22Rv1 (cell line): ENCODE results near the gene ANKS1B.

Experiments
- H3K27ac ChIP-seq: fragments of 450-650 bp; 2 replicates; pipeline ENCODE4 v1.5.1; 2017
- ZFX ChIP-seq: fragments of 450-650 bp; IDR thresholded peaks from 2 replicates; pipeline ENCODE4 v1.6.1; 2017; ENCODE audit warnings: antibody characterized with exemption, borderline replicate concordance
- TF ChIP-seq, protein P1 (sequence below): fragments of 450-650 bp; IDR thresholded peaks from 2 replicates; pipeline ENCODE4 v1.5.1; 2017; ENCODE audit warnings: mild to moderate bottlenecking

ANKS1B gene

GRCh38 chr12:99005601-99006000 lies 979.1 kb downstream of the ANKS1B start:
- TF ChIP-seq, protein P1, sequence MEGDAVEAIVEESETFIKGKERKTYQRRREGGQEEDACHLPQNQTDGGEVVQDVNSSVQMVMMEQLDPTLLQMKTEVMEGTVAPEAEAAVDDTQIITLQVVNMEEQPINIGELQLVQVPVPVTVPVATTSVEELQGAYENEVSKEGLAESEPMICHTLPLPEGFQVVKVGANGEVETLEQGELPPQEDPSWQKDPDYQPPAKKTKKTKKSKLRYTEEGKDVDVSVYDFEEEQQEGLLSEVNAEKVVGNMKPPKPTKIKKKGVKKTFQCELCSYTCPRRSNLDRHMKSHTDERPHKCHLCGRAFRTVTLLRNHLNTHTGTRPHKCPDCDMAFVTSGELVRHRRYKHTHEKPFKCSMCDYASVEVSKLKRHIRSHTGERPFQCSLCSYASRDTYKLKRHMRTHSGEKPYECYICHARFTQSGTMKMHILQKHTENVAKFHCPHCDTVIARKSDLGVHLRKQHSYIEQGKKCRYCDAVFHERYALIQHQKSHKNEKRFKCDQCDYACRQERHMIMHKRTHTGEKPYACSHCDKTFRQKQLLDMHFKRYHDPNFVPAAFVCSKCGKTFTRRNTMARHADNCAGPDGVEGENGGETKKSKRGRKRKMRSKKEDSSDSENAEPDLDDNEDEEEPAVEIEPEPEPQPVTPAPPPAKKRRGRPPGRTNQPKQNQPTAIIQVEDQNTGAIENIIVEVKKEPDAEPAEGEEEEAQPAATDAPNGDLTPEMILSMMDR = no peak
- no peak for TF ChIP-seq ZFX
- H3K27ac ChIP-seq = no peak overlapping the region

DNA sequence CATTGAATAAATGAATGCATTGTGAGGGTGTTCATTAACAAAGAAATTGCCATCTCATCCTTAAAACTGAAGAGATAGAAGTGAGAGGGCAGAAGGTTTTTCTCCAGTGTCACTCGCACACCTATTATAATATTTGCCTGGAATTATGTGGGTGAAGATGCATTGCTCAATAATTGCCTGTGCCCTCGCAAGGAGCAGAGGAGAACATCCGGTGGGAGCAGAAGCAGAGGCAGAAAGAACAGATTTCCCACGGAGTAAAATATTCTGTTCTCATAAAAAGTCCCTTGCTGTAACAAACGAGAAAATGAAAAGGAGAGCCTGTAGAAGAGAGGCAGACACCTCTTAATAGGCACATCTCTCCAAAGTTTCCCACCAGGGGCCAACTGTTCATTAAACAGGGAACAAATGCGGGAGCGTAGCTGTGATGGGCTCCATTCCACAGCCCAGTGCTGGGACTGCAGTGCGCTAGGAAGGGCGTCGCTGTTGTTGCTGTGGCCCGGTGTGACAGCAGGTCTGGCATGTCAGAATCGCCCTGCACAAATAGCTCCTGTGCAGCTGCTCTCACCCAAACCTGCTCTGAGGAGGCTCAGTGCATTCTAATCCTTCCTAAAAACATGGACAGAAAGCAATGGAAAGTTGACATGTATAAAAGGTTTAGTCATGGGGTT lies 979.8 kb downstream of the ANKS1B start:
- no peak for TF ChIP-seq ZFX
- TF ChIP-seq, protein P1 = no peak
- H3K27ac ChIP-seq = no peak overlapping the region

- TF ChIP-seq, protein P1 = no peak
- no peak for TF ChIP-seq ZFX
- no peak overlapping the region for H3K27ac ChIP-seq
Measured at GRCh38 chr12:99002731-99003130, 982.0 kb downstream of the ANKS1B start.

DNA sequence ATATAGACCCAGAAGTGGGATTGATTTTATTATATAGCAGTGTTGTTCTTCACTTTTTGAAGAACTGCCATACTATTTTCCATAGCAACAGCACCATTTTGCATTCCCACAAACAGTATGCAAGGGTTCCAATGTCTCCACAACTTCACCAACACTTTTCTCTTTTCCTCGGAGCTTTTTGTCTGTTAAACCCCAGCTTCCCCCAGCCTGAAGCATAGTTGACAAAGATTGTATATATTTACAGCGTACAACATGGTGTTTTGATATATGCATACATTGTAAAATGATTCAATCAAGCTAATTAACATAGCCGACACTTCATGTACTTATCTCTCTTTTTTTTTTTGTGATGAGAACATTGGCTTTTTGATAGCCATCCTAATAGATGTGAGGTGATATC lies 982.6 kb downstream of the ANKS1B start:
- TF ChIP-seq, protein P1 = no peak
- TF ChIP-seq ZFX = no peak
- no peak overlapping the region for H3K27ac ChIP-seq

DNA sequence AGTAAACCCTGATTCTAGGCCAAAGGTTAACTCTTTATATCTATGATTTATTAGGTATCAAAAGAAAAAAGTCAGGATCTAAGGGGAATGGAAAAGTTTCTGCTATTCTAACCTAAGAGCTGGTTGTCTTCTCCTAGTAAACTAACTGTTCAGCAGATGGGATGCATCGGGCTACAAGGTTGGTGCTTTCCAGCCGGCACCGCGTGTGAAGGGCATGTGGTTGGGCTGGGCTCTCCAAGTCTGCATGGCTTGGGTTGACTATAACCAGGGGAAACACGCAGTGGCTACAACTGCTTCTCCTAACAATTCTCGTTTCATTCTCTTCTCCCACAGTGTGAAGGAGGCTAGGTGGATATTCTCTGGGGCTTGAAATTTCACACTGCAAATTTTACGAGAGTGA lies 985.2 kb downstream of the ANKS1B start:
- no peak overlapping the region for H3K27ac ChIP-seq

GRCh38 chr12:98998697-98999299 lies 985.9 kb downstream of the ANKS1B start:
- no peak overlapping the region for H3K27ac ChIP-seq
- TF ChIP-seq ZFX = no peak
- TF ChIP-seq, protein P1 = peak; percentile 92

More for the DNA sequence above, 985.2 kb downstream of the ANKS1B start:
- TF ChIP-seq ZFX = no peak
- TF ChIP-seq, protein P1 = no peak

GRCh38 chr12:98997899-98998298 lies 986.8 kb downstream of the ANKS1B start:
- TF ChIP-seq, protein P1 = no peak
- no peak for TF ChIP-seq ZFX
- no peak overlapping the region for H3K27ac ChIP-seq
